NB4 (cell line): ENCODE results near the gene SESN3.

ENCODE experiments used
- CTCF ChIP-seq: IDR thresholded peaks from one replicate; pipeline ENCODE4 v1.5.1; 2012; ENCODE audit warnings: low read depth, low read length
- MYC ChIP-seq: IDR thresholded peaks from 2 replicates; pipeline ENCODE4 v1.6.1; 2011; ENCODE audit warnings: low read depth, low read length
- POLR2A ChIP-seq: IDR thresholded peaks from 2 replicates; pipeline ENCODE4 v1.6.1; 2011; ENCODE audit warnings: mild to moderate bottlenecking; ENCODE audit not compliant: insufficient read length; ENCODE audit errors: extremely low read depth
- TF ChIP-seq, protein P1 (sequence below): IDR thresholded peaks from 2 replicates; pipeline ENCODE4 v1.6.1; 2011; ENCODE audit warnings: low read depth, low read length

GRCh38 chr11:95135155-95135554, 95.8 kb downstream of the SESN3 start:
- TF ChIP-seq CTCF (no peak), POLR2A (no peak), MYC (no peak)
- TF ChIP-seq, protein P1, sequence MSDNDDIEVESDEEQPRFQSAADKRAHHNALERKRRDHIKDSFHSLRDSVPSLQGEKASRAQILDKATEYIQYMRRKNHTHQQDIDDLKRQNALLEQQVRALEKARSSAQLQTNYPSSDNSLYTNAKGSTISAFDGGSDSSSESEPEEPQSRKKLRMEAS: no peak
